Loucy (cell line): ENCODE measurements around the gene PCSK2.

Experiments used
- CTCF ChIP-seq: fragments of 200-600 bp; sonication (generic); conservative IDR thresholded peaks from 2 replicates; pipeline ENCODE4 v1.5.1; 2014; ENCODE audit warnings: mild to moderate bottlenecking, antibody characterized with exemption, low read length
- EZH2phosphoT487 ChIP-seq: fragments of 200-600 bp; IDR thresholded peaks from 2 replicates; pipeline ENCODE4 v1.6.1; 2018; ENCODE audit warnings: antibody characterized with exemption, mild to moderate bottlenecking, moderate library complexity, borderline replicate concordance

GRCh38 chr20:17316316-17317038 lies 89.6 kb downstream of the PCSK2 start:
- no peak for TF ChIP-seq CTCF
- TF ChIP-seq EZH2phosphoT487: no peak
